Keratinocyte (primary cell): ENCODE measurements around the gene CIPC. TPM values are rescaled to one million over a fixed set of nuclear protein-coding genes. Genes with fewer than 3 reads are reported as not detected.

Experiments
- DNase-seq: peaks from one replicate; pipeline ENCODE4 v3.0.0-alpha.2; 2011; ENCODE audit warnings: low read depth, missing footprints, low spot score
- FAIRE-seq: peaks from 2 replicates; lab custom pipeline; 2011; peaks lifted over from hg19 to GRCh38; lab: Jason Lieb, UNC
- H2AFZ ChIP-seq: 2 replicates; pipeline ENCODE4 v1.6.0; 2012; ENCODE audit warnings: low read length, control low read depth, inconsistent platforms; ENCODE audit not compliant: control insufficient read depth
- H3K27ac ChIP-seq: 2 replicates; pipeline ENCODE4 v1.5.1; 2011; ENCODE audit warnings: low read length; ENCODE audit not compliant: control insufficient read depth, insufficient read depth
- H3K27me3 ChIP-seq: 3 replicates; pipeline ENCODE4 v1.6.0; 2011; ENCODE audit warnings: low read length; ENCODE audit not compliant: control insufficient read depth, insufficient read depth; ENCODE audit errors: extremely low read depth
- H3K36me3 ChIP-seq, 2 experiments: 2 replicates in 1 of 2; 3 replicates in 1 of 2; pipeline ENCODE4 v1.5.1; 2011; ENCODE audit warnings: low read length in 2 of 2, mild to moderate bottlenecking in 1 of 2; ENCODE audit not compliant: control insufficient read depth in 2 of 2, insufficient read depth in 2 of 2; ENCODE audit errors: extremely low read depth in 1 of 2
- H3K4me1 ChIP-seq: 3 replicates; pipeline ENCODE4 v1.5.1; 2011; ENCODE audit warnings: low read length; ENCODE audit not compliant: control insufficient read depth, insufficient read depth; ENCODE audit errors: extremely low read depth
- H3K4me2 ChIP-seq: 3 replicates; pipeline ENCODE4 v1.6.0; 2011; ENCODE audit warnings: low read depth, low read length; ENCODE audit not compliant: control insufficient read depth, insufficient read depth; ENCODE audit errors: extremely low read depth
- H3K4me3 ChIP-seq, 3 experiments: fragments of 200-600 bp in 1 of 3; sonication (generic) in 1 of 3; 2 replicates in 2 of 3; 3 replicates in 1 of 3; pipeline ENCODE4 v1.5.1; 2011 to 2016; ENCODE audit warnings: low read length in 3 of 3, mild to moderate bottlenecking in 3 of 3, control low read depth in 2 of 3, inconsistent platforms in 1 of 3, low read depth in 1 of 3, mixed read lengths in 1 of 3, mixed run types in 1 of 3, moderate library complexity in 1 of 3; ENCODE audit not compliant: control insufficient read depth in 2 of 3, insufficient read depth in 2 of 3; ENCODE audit errors: extremely low read depth in 1 of 3
- H3K79me2 ChIP-seq: 2 replicates; pipeline ENCODE4 v1.6.0; 2012; ENCODE audit warnings: low read length; ENCODE audit not compliant: control insufficient read depth, insufficient read depth
- H3K9ac ChIP-seq: 3 replicates; pipeline ENCODE4 v1.6.0; 2011; ENCODE audit warnings: low read length; ENCODE audit not compliant: control insufficient read depth, insufficient read depth; ENCODE audit errors: extremely low read depth
- H3K9me1 ChIP-seq: 3 replicates; pipeline ENCODE4 v1.6.0; 2011; ENCODE audit warnings: low read length; ENCODE audit not compliant: control insufficient read depth, insufficient read depth; ENCODE audit errors: extremely low read depth
- H3K9me3 ChIP-seq: 2 replicates; pipeline ENCODE4 v1.5.1; 2012; ENCODE audit warnings: low read depth, low read length; ENCODE audit not compliant: control insufficient read depth
- H4K20me1 ChIP-seq: 3 replicates; pipeline ENCODE4 v1.6.0; 2011; ENCODE audit warnings: low read length; ENCODE audit not compliant: control insufficient read depth, insufficient read depth; ENCODE audit errors: extremely low read depth
- CTCF ChIP-seq, 3 experiments: IDR thresholded peaks in 1 of 3; conservative IDR thresholded peaks in 1 of 3; optimal IDR thresholded peaks in 1 of 3; 2 replicates in 2 of 3; 3 replicates in 1 of 3; pipeline versions ENCODE3 to v1.5.1; 2011; ENCODE audit warnings: low read length in 3 of 3, mild to moderate bottlenecking in 3 of 3, moderate library complexity in 2 of 3, control low read depth in 1 of 3, inconsistent platforms in 1 of 3; ENCODE audit not compliant: insufficient read depth in 2 of 3; ENCODE audit errors: extremely low read depth in 1 of 3
- EZH2 ChIP-seq: IDR thresholded peaks from one replicate; pipeline ENCODE4 v1.6.1; 2012; ENCODE audit warnings: inconsistent platforms, mild to moderate bottlenecking, low read length, moderate library complexity
- dilution Hi-C: fragments of 300-500 bp; cut with MboI; formaldehyde crosslinking; loops from one replicate; pipeline ENCODE4 v1.7.0; 2020; ENCODE audit warnings: low sequenced_read_pairs; ENCODE audit not compliant: extremely low pct_ligation_motif_present
- polyA plus RNA-seq, 5 experiments: library from polyadenylated mRNA; depleted of rRNA in 3 of 5; stranded (reverse) in 3 of 5; stranded (forward) in 1 of 5; unstranded in 1 of 5; fragments of >200 nt; gene quantifications; 1 replicate in 1 of 5; 2 replicates in 3 of 5; 3 replicates in 1 of 5; pipeline versions ENCODE4 v1.2.1 to v1.2.3, GENCODE V29; 2011 to 2012; ENCODE audit warnings: missing spikeins in 2 of 5, low read depth in 1 of 5, low replicate concordance in 1 of 5

The CIPC gene
- polyA plus RNA-seq, 1 donor (not counting 4 experiments of a cell fraction or from before 2014, with no cell fraction given), result 13.2 TPM

- H3K36me3 ChIP-seq, result no peaks in the 10 kb centered on the region
- no peak overlapping the region for H3K4me2 ChIP-seq
- dilution Hi-C loops, result no loop called here
- peaks cover 21% of the 10 kb centered on the region for H3K27me3 ChIP-seq
- no peak for FAIRE-seq
- no peak for TF ChIP-seq EZH2
- no peak for TF ChIP-seq CTCF (optimal IDR thresholded peaks at IDR 0.05 in 1 of 3, IDR thresholded peaks at IDR 0.05 in 1 of 3, conservative IDR thresholded peaks at IDR 0.05 in 1 of 3; ENCODE audit: extremely low read depth in 1 of 3, insufficient read depth in 2 of 3, low read length in 3 of 3)
- no peak overlapping the region for H3K9ac ChIP-seq
- no peak overlapping the region for H3K4me3 ChIP-seq
- H3K27ac ChIP-seq, result no peak overlapping the region
- no peak overlapping the region for H2AFZ ChIP-seq
- no peaks in the 10 kb centered on the region for H3K79me2 ChIP-seq
- H3K4me1 ChIP-seq, result peaks cover 4% of the 10 kb centered on the region
- H3K9me3 ChIP-seq, result no peaks in the 10 kb centered on the region
- DNase-seq, result no peak
- H3K9me1 ChIP-seq, result no peaks in the 10 kb centered on the region
- H4K20me1 ChIP-seq, result no peaks in the 10 kb centered on the region
Observed at GRCh38 chr14:77153802-77154201, 55.7 kb downstream of the CIPC start.

- DNase-seq, result no peak
- Histone ChIP-seq H3K27me3 (peaks cover 23% of the 10 kb centered on the region), H2AFZ (no peak overlapping the region)
Observed at GRCh38 chr14:77154421-77154820, 56.4 kb downstream of the CIPC start.

More at GRCh38 chr14:77154421-77154820, 56.4 kb downstream of the CIPC start:
- no peak for FAIRE-seq
- no peak overlapping the region for H3K4me2 ChIP-seq
- no peak overlapping the region for H3K4me3 ChIP-seq
- no peaks in the 10 kb centered on the region for H4K20me1 ChIP-seq
- no peaks in the 10 kb centered on the region for H3K79me2 ChIP-seq
- no peak for TF ChIP-seq EZH2
- TF ChIP-seq CTCF (optimal IDR thresholded peaks at IDR 0.05 in 1 of 3, IDR thresholded peaks at IDR 0.05 in 1 of 3, conservative IDR thresholded peaks at IDR 0.05 in 1 of 3; ENCODE audit: extremely low read depth in 1 of 3, insufficient read depth in 2 of 3, low read length in 3 of 3), result no peak
- H3K4me1 ChIP-seq, result peaks cover 4% of the 10 kb centered on the region
- H3K9ac ChIP-seq, result no peak overlapping the region
- dilution Hi-C loops, result no loop called here
- H3K36me3 ChIP-seq, result no peaks in the 10 kb centered on the region
- no peak overlapping the region for H3K27ac ChIP-seq
- no peaks in the 10 kb centered on the region for H3K9me3 ChIP-seq
- H3K9me1 ChIP-seq, result no peaks in the 10 kb centered on the region
